Heart left ventricle (tissue), 16 donors: ENCODE results near the gene NXPH3. TPM values are rescaled to one million over a fixed set of nuclear protein-coding genes. Genes with fewer than 3 reads are reported as not detected.

ENCODE experiments used
- ATAC-seq, 4 donors: fragments of 200-7000 bp; cut with Tn5 transposase; one replicate each; pipeline ENCODE4 v1.9.1; 2020 to 2022; ENCODE audit warnings: moderate library complexity in 4 of 4, mild to moderate bottlenecking in 3 of 4, moderate number of reproducible peaks in 1 of 4
- DNase-seq, 5 donors: peaks; one replicate each; pipeline ENCODE4 v3.0.0-alpha.2; 2020
- H3K27ac ChIP-seq, 12 donors: fragments of 200-600 bp; sonication (generic) in 4 of 12; one replicate each; pipeline versions ENCODE4 v1.5.0 to v1.8.0; 2016 to 2022; ENCODE audit warnings: mild to moderate bottlenecking in 2 of 12
- H3K27me3 ChIP-seq, 9 donors: fragments of 200-600 bp; sonication (generic) in 2 of 9; one replicate each; pipeline versions ENCODE4 v1.5.1 to v1.8.0; 2016 to 2022; ENCODE audit warnings: mild to moderate bottlenecking in 3 of 9
- H3K36me3 ChIP-seq, 9 donors: fragments of 200-600 bp; sonication (generic) in 2 of 9; one replicate each; pipeline versions ENCODE4 v1.5.0 to v1.8.0; 2018 to 2022; ENCODE audit warnings: mild to moderate bottlenecking in 2 of 9
- H3K4me1 ChIP-seq, 12 donors: fragments of 200-600 bp; sonication (generic) in 4 of 12; one replicate each; pipeline versions ENCODE4 v1.5.0 to v1.8.0; 2016 to 2022; ENCODE audit warnings: mild to moderate bottlenecking in 3 of 12
- H3K4me3 ChIP-seq, 12 donors: fragments of 200-600 bp; sonication (generic) in 4 of 12; one replicate each; pipeline versions ENCODE4 v1.5.0 to v1.8.0; 2017 to 2022; ENCODE audit warnings: mild to moderate bottlenecking in 9 of 12, moderate library complexity in 4 of 12
- H3K9me3 ChIP-seq, 12 donors: fragments of 200-600 bp; sonication (generic) in 4 of 12; one replicate each; pipeline versions ENCODE4 v1.5.0 to v1.8.0; 2016 to 2022; ENCODE audit warnings: mild to moderate bottlenecking in 1 of 12
- POLR2A ChIP-seq, 2 donors: fragments of 450-650 bp; IDR thresholded peaks; one replicate each; pipeline ENCODE4 v1.6.1; 2017; ENCODE audit warnings: antibody characterized with exemption in 2 of 2, mild to moderate bottlenecking in 2 of 2, moderate library complexity in 2 of 2
- WGBS, 4 donors: extraction: QIAGEN DNeasy Blood & Tissue Kit in 2 of 4; methylation state at CpG; one replicate each; pipeline versions ENCODE4 v1.1.5 to v1.1.7; 2013 to 2018; 5-methylcytosine and 5-hydroxymethylcytosine counted together
- intact Hi-C, 10 donors: fragments of 100-400 bp; cut with DNase I; formaldehyde crosslinking; loops; one replicate each; pipeline versions ENCODE4 v1.11.1 to v1.14.2; 2022
- polyA plus RNA-seq, 2 donors: library from polyadenylated mRNA; stranded (reverse); fragments of 200-250 nt; gene quantifications; one replicate each; pipeline ENCODE4 v1.2.3, GENCODE V29; 2013
- total RNA-seq, 9 donors: library from RNA; depleted of rRNA in 2 of 9; stranded (reverse); fragments of >200 nt in 2 of 9; fragmentation: NEBNext Ultra II Directional in 3 of 9; extraction: Animal tissue kit (Norgen Biotek cat#: 25700) in 3 of 9; gene quantifications; one replicate each; pipeline versions ENCODE4 v1.1.0 to v1.2.4, GENCODE V29; 2016 to 2023
- TF ChIP-seq, protein P1 (sequence below), 12 donors: fragments of 200-600 bp; sonication (generic) in 4 of 12; IDR thresholded peaks; one replicate each; pipeline versions ENCODE4 v1.5.0 to v1.8.0; 2018 to 2022; ENCODE audit warnings: antibody characterized with exemption in 12 of 12, mild to moderate bottlenecking in 5 of 12
- donor health status: ischemic (EF 13 %, LVEDD 7.1; RV severe dilation, severe dysfunction).
- donor health status: healthy with polysubstance abuse.
- donor health status: DM: no; HTN: yes; CAD: no.
- donor health status: DM: no; HTN: no; CAD: no.
- donor health status: ischemic (EF 25% LVEDD 6.9; RV normal size, moderate dysfunction).
- donor health status: ischemic (EF 25% LVEDD 5.7; RV mildly dilated, moderate dysfunction).
- donor health status: healthy.
- donor health status: DM: yes; HTN: yes; CAD: no.
- donor health status: ischemic (EF 35%, LVEDD 5.7; RV mildly dilated, moderate dysfunction).
- donor health status: nonischemic (EF 11% LVEDD 7.7; RV severe dilation, severe dysfunction).
- donor health status: DM: yes; HTN: yes; CAD: no.
- donor health status: PGD.
- donor health status: ischemic (EF 29% LVEDD 5.4; RV normal size, mild dysfunction).
- donor health status: nonischemic (EF 23%, LVEDD 6.1; RV moderate dilation, normal function).

The NXPH3 gene
- total and polyA plus RNA-seq, 11 donors, result 2.5 to 7.9 (median 4.5) TPM

DNA sequence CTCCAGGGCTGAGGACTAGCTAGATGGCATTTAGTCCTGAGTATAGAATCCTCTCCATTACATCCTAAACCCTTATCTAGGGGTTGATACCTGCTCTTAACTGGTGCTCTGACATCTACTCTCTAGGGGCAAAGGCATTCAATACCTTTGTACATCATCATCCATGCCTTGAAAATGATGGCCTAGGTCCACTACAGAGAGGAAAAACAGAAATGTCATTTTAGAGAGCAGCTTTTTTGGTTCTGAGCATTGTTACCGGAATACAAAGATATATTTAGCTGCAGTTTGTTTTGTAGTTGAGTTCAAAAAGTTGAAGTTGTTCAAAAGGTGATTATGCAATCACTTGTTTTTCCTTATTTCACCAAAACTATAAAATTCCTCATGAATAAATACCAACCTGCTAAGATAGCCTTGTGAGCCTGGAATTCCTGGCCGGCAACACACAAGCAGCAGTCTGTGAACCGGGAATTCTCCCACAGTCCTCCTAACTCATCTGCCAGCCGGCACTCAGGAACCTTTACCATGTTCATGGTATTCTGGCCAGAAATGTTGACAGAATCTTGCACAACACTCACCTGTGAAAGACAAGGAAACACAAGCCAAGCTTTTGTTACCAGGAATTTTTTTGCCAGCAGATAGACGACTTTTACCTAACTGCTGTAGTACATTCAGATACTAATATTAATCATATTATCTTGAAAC lies 35.4 kb downstream of the NXPH3 start:
- 48 to 81% (median 60%) methylated on average over 5 of the region's 5 CpGs for WGBS, 4 donors
- H3K4me1 ChIP-seq, result peaks cover 0 to 36% (median 20%) of the 10 kb centered on the region in 12 donors
- ATAC-seq (peak in 1 of 4 donors; percentile 18), DNase-seq (no peak)
- H3K9me3 ChIP-seq, result no peaks in the 10 kb centered on the region
- H3K27ac ChIP-seq, result peak overlapping the region in 2 of 12 donors; percentile 61 to 73
- no peak overlapping the region for H3K4me3 ChIP-seq
- intact Hi-C loops, result loop anchor here in 5 of 10 donors (5.0 to 10.0 kb wide), 2 partner anchors 34 to 64 kb away; partner anchors contain the start of genes SPOP (in 4 of the 5) and NXPH3 (in 1 of the 5)
- peaks cover 0 to 83% (median 65%) of the 10 kb centered on the region in 9 donors for H3K36me3 ChIP-seq
- TF ChIP-seq, protein P1, sequence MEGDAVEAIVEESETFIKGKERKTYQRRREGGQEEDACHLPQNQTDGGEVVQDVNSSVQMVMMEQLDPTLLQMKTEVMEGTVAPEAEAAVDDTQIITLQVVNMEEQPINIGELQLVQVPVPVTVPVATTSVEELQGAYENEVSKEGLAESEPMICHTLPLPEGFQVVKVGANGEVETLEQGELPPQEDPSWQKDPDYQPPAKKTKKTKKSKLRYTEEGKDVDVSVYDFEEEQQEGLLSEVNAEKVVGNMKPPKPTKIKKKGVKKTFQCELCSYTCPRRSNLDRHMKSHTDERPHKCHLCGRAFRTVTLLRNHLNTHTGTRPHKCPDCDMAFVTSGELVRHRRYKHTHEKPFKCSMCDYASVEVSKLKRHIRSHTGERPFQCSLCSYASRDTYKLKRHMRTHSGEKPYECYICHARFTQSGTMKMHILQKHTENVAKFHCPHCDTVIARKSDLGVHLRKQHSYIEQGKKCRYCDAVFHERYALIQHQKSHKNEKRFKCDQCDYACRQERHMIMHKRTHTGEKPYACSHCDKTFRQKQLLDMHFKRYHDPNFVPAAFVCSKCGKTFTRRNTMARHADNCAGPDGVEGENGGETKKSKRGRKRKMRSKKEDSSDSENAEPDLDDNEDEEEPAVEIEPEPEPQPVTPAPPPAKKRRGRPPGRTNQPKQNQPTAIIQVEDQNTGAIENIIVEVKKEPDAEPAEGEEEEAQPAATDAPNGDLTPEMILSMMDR (IDR thresholded peaks at IDR 0.05), result no peak
- TF ChIP-seq POLR2A (IDR thresholded peaks at IDR 0.05), result no peak
- H3K27me3 ChIP-seq, result no peaks in the 10 kb centered on the region

DNA sequence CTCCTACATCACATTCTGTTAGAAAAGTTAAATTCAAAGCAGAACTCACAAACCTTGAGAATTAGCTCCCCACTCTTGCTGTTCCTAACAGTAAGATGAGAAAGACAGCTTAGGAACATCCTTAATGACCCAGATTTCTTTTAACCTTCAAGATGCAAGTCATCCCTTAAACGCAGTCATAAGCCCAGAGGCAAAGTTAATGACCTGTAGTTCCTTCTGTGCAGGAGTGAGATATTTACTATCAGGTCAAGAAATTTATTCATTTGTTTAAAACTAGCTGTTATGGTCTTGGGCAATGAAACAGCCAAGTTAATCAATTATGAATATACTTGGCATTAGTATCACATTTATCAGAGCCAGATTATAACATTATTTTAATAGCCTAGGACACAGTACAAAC lies 37.1 kb downstream of the NXPH3 start:
- Histone ChIP-seq H3K9me3 (no peaks in the 10 kb centered on the region), H3K4me1 (peaks cover 0 to 52% (median 36%) of the 10 kb centered on the region in 12 donors), H3K36me3 (peaks cover 0 to 78% (median 48%) of the 10 kb centered on the region in 9 donors), H3K4me3 (no peak overlapping the region), H3K27ac (peak overlapping the region in 2 of 12 donors; percentile 9 to 73), H3K27me3 (no peaks in the 10 kb centered on the region)
- WGBS, 4 donors, result 82 to 95% (median 93%) methylated on average over 1 of the region's 1 CpG
- no peak for TF ChIP-seq POLR2A (IDR thresholded peaks at IDR 0.05)
- TF ChIP-seq, protein P1 (IDR thresholded peaks at IDR 0.05), result no peak
- no peak for DNase-seq
- intact Hi-C loops, result loop anchor here in 5 of 10 donors (5.0 to 10.0 kb wide), 2 partner anchors 35 to 62 kb away; partner anchors contain the start of genes SPOP (in 4 of the 5) and NXPH3 (in 1 of the 5)
- ATAC-seq, result no peak

DNA sequence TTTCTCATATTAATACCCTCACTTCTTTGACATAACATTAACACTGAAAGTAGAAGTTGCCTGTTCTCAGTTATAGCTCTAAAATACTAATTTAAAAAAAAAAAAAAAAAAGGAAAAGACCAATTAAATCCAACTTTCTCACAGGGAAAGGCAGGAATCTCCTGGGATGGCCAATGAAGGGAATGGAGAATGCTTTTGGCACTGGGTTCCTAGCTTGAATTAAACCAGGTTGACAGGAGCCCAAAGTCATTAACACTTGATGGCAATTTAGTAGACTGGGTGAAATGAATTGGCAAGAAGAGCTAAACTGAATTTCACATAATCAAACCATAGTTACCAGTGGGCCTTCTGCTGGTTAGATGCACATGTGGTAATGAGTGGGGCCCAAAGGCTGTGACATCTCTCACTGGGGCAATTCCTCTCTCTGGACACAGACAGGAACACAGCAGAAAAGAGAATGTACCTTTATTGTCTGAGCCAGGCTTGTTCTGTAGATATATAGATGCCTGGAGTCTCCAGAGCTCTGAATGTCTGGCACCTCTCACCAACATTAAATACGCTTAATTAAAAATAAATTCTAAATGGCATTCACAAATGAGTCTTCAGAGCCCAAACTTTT lies 37.6 kb downstream of the NXPH3 start:
- H3K9me3 ChIP-seq, result no peaks in the 10 kb centered on the region
- ATAC-seq (no peak), DNase-seq (no peak)
- WGBS, 4 donors, result 96 to 100% (median 98%) methylated on average over 1 of the region's 1 CpG
- H3K27ac ChIP-seq, result peak overlapping the region in 3 of 12 donors; percentile 1 to 73 (median 9)
- no peaks in the 10 kb centered on the region for H3K27me3 ChIP-seq
- H3K4me1 ChIP-seq, result peaks cover 0 to 57% (median 40%) of the 10 kb centered on the region in 12 donors
- peaks cover 0 to 78% (median 48%) of the 10 kb centered on the region in 9 donors for H3K36me3 ChIP-seq
- H3K4me3 ChIP-seq, result no peak overlapping the region
- intact Hi-C loops, result loop anchor here in 5 of 10 donors (5.0 to 10.0 kb wide), 2 partner anchors 36 to 62 kb away; partner anchors contain the start of genes SPOP (in 4 of the 5) and NXPH3 (in 1 of the 5)
- TF ChIP-seq, protein P1 (IDR thresholded peaks at IDR 0.05), result no peak
- no peak for TF ChIP-seq POLR2A (IDR thresholded peaks at IDR 0.05)

DNA sequence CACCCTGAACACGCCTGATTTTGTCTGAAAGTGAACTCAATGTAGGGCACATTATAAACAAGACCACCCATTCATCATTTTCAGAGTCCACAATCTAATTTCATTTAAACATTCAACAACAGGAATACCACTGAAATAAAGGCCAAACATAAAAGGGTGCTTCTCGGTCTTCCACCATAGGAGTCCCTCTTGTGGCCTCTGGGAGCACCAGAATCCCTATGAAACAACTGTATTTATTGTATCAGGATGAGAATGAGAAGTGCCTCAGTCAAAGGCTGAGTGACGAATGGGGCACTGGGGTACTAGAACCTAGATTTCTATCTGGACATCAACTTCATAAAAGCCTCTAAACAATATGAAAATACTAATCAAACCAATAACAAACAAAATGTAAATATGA lies 40.4 kb downstream of the NXPH3 start:
- no peaks in the 10 kb centered on the region for H3K9me3 ChIP-seq
- DNase-seq (no peak), ATAC-seq (peak in 1 of 4 donors; percentile 38)
- 47 to 57% (median 51%) methylated on average over 3 of the region's 3 CpGs for WGBS, 4 donors
- H3K4me1 ChIP-seq, result peaks cover 0 to 59% (median 41%) of the 10 kb centered on the region in 12 donors
- intact Hi-C loops, result loop anchor here in 8 of 10 donors (2.0 to 10.0 kb wide), 6 partner anchors 39 to 76 kb away; partner anchors contain the start of genes SPOP (in 6 of the 8) and NXPH3 (in 2 of the 8)
- peaks cover 0 to 77% (median 52%) of the 10 kb centered on the region in 9 donors for H3K36me3 ChIP-seq
- no peaks in the 10 kb centered on the region for H3K27me3 ChIP-seq
- no peak overlapping the region for H3K4me3 ChIP-seq
- no peak for TF ChIP-seq POLR2A (IDR thresholded peaks at IDR 0.05)
- TF ChIP-seq, protein P1 (IDR thresholded peaks at IDR 0.05), result peak in 7 of 12 donors; percentile 20 to 49 (median 34)
- H3K27ac ChIP-seq, result peak overlapping the region in 10 of 12 donors; percentile 1 to 73 (median 54)
